GM12891 (cell line): ENCODE data around the gene CEACAM4.

Experiments used
- POLR2A ChIP-seq: IDR thresholded peaks from 2 replicates; pipeline ENCODE4 v1.6.1; 2011; ENCODE audit warnings: low read depth, low read length, control low read depth
- POLR2AphosphoS5 ChIP-seq: IDR thresholded peaks from 2 replicates; pipeline ENCODE4 v1.6.1; 2011; ENCODE audit warnings: low read depth, low read length, control low read depth
- TAF1 ChIP-seq: IDR thresholded peaks from 2 replicates; pipeline ENCODE4 v1.6.1; 2011; ENCODE audit warnings: low read depth, low read length, control low read depth

- TF ChIP-seq POLR2A (no peak), TAF1 (no peak), POLR2AphosphoS5 (no peak)
Observed at GRCh38 chr19:41652250-41652649, 25.4 kb upstream of the CEACAM4 start.
